ENCODE data around the gene PLEKHG5.

The PLEKHG5 gene

DNA sequence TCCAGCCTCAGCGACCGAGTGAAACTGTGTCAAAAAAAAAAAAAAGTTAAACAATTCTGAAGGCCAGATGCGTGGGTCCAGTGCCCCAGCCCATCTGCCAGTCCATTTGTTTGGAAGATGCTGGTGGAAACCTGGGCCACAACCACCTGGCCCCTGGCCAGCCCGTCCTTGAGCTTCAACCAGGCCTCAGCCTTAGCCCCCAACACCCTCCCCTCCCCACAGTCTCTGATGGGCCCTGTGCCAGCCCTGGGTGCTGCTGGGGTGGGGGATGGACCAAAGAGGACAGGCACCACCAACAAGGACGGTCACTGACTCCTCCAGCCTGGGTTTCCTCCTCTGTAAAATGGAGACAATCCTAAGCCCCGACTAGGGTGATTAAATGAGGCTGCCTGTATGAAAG lies 19.6 kb upstream of the PLEKHG5 start:
- Histone ChIP-seq H3K27ac (ENCODE audit: low read depth, low read length, poor library complexity, severe bottlenecking) (no peak overlapping the region), H2AFZ (ENCODE audit: low read length) (no peak overlapping the region), H3K27me3 (ENCODE audit: insufficient read depth, low read length) (no peaks in the 10 kb centered on the region; the same call in 1 of the 2 replicates), H3K36me3 (ENCODE audit: insufficient read depth, low read length) (no peaks in the 10 kb centered on the region), H3K79me2 (ENCODE audit: insufficient read depth, low read length) (no peaks in the 10 kb centered on the region), H3K9me2 (ENCODE audit: low read depth, low read length) (no peaks in the 10 kb centered on the region), H3K4me2 (ENCODE audit: low read length) (no peak overlapping the region), H3K4me3 (ENCODE audit: low read depth, low read length, poor library complexity, severe bottlenecking) (no peak overlapping the region), H3F3A (ENCODE audit: insufficient read depth, low read length) (no peaks in the 10 kb centered on the region), H4K20me1 (ENCODE audit: insufficient read depth, low read length) (no peaks in the 10 kb centered on the region), H3K9me3 (ENCODE audit: low read length) (no peaks in the 10 kb centered on the region), H3K4me1 (ENCODE audit: insufficient read depth, low read length, severe bottlenecking) (no peaks in the 10 kb centered on the region), H3K9ac (ENCODE audit: low read length) (no peak overlapping the region)
- TF ChIP-seq, protein P1, sequence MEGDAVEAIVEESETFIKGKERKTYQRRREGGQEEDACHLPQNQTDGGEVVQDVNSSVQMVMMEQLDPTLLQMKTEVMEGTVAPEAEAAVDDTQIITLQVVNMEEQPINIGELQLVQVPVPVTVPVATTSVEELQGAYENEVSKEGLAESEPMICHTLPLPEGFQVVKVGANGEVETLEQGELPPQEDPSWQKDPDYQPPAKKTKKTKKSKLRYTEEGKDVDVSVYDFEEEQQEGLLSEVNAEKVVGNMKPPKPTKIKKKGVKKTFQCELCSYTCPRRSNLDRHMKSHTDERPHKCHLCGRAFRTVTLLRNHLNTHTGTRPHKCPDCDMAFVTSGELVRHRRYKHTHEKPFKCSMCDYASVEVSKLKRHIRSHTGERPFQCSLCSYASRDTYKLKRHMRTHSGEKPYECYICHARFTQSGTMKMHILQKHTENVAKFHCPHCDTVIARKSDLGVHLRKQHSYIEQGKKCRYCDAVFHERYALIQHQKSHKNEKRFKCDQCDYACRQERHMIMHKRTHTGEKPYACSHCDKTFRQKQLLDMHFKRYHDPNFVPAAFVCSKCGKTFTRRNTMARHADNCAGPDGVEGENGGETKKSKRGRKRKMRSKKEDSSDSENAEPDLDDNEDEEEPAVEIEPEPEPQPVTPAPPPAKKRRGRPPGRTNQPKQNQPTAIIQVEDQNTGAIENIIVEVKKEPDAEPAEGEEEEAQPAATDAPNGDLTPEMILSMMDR (IDR thresholded peaks at IDR 0.05; ENCODE audit: low read length), result no peak
- TF ChIP-seq EZH2 (IDR thresholded peaks at IDR 0.05; ENCODE audit: borderline replicate concordance, low read length), result no peak

DNA sequence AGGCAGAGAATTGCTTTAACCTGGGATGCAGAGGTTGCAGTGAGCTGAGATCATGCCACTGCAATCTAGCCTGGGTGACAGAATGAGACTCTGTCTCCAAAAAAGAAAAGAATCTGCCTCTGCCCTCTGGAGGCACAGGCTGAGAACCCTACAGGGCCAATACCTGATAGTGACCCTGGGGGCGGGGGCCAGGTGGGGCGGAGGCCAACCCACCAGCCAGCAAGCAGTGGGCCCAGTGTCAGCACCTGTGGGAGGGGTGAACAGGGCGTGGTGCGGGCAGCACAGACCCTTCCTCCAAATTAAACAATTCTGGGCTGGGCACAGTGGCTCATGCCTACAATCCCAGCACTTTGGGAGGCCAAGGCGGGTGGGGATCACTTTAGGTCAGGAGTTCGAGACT lies 19.0 kb upstream of the PLEKHG5 start:
- Histone ChIP-seq H3K27ac (ENCODE audit: low read depth, low read length, poor library complexity, severe bottlenecking) (no peak overlapping the region), H3K9me3 (ENCODE audit: low read length) (no peaks in the 10 kb centered on the region), H3K9me2 (ENCODE audit: low read depth, low read length) (no peaks in the 10 kb centered on the region), H3K4me3 (ENCODE audit: low read depth, low read length, poor library complexity, severe bottlenecking) (no peak overlapping the region), H2AFZ (ENCODE audit: low read length) (no peak overlapping the region), H3K27me3 (ENCODE audit: insufficient read depth, low read length) (no peaks in the 10 kb centered on the region; the same call in 1 of the 2 replicates), H3F3A (ENCODE audit: insufficient read depth, low read length) (no peaks in the 10 kb centered on the region), H3K4me2 (ENCODE audit: low read length) (no peak overlapping the region), H3K36me3 (ENCODE audit: insufficient read depth, low read length) (no peaks in the 10 kb centered on the region), H3K79me2 (ENCODE audit: insufficient read depth, low read length) (no peaks in the 10 kb centered on the region), H3K4me1 (ENCODE audit: insufficient read depth, low read length, severe bottlenecking) (no peaks in the 10 kb centered on the region), H3K9ac (ENCODE audit: low read length) (no peak overlapping the region), H4K20me1 (ENCODE audit: insufficient read depth, low read length) (no peaks in the 10 kb centered on the region)
- TF ChIP-seq, protein P1 (IDR thresholded peaks at IDR 0.05; ENCODE audit: low read length), result no peak
- no peak for TF ChIP-seq EZH2 (IDR thresholded peaks at IDR 0.05; ENCODE audit: borderline replicate concordance, low read length)

DNA sequence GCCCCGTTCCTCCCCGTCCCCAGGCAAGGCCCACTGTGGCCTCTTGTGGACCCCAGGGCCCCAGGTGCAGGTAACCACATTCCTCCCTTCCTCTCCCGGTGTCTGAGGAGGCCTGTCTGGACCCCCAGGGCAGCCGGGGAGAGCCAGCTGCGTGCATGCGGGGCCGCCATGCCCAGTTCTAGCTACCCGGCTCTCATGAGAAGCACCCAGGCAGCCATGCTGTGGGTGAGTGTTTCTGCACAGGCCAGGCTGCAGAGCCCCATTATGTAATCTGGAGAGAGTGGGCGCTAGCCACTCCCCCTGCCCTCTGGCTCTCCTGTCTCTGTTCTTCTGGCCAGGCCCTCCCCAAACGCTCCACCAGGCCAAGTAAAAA lies 18.4 kb upstream of the PLEKHG5 start:
- H2AFZ ChIP-seq (ENCODE audit: low read length), result no peak overlapping the region
- no peak overlapping the region for H3K27ac ChIP-seq (ENCODE audit: low read depth, low read length, poor library complexity, severe bottlenecking)
- no peaks in the 10 kb centered on the region; the same call in 1 of the 2 replicates for H3K27me3 ChIP-seq (ENCODE audit: insufficient read depth, low read length)
- no peaks in the 10 kb centered on the region for H4K20me1 ChIP-seq (ENCODE audit: insufficient read depth, low read length)
- no peak overlapping the region for H3K4me2 ChIP-seq (ENCODE audit: low read length)
- H3K9ac ChIP-seq (ENCODE audit: low read length), result no peak overlapping the region
- H3K4me1 ChIP-seq (ENCODE audit: insufficient read depth, low read length, severe bottlenecking), result no peaks in the 10 kb centered on the region
- no peaks in the 10 kb centered on the region for H3K36me3 ChIP-seq (ENCODE audit: insufficient read depth, low read length)
- no peaks in the 10 kb centered on the region for H3K79me2 ChIP-seq (ENCODE audit: insufficient read depth, low read length)
- TF ChIP-seq, protein P1 (IDR thresholded peaks at IDR 0.05; ENCODE audit: low read length), result no peak
- no peak for TF ChIP-seq EZH2 (IDR thresholded peaks at IDR 0.05; ENCODE audit: borderline replicate concordance, low read length)
- no peak overlapping the region for H3K4me3 ChIP-seq (ENCODE audit: low read depth, low read length, poor library complexity, severe bottlenecking)
- no peaks in the 10 kb centered on the region for H3K9me3 ChIP-seq (ENCODE audit: low read length)
- no peaks in the 10 kb centered on the region for H3F3A ChIP-seq (ENCODE audit: insufficient read depth, low read length)
- H3K9me2 ChIP-seq (ENCODE audit: low read depth, low read length), result no peaks in the 10 kb centered on the region
